PC-9 (cell line): ENCODE results near the gene ADGRE3.

Experiments
- EZH2 ChIP-seq: fragments of 200-600 bp; sonication (generic); IDR thresholded peaks from 2 replicates; pipeline ENCODE4 v1.8.0; 2017; ENCODE audit warnings: antibody characterized with exemption, low read depth
- TF ChIP-seq, protein P1 (sequence below): fragments of 200-600 bp; sonication (generic); conservative IDR thresholded peaks from 2 replicates; pipeline ENCODE4 v1.6.1; 2017; ENCODE audit warnings: mixed run types, antibody characterized with exemption, mild to moderate bottlenecking, moderate library complexity

GRCh38 chr19:14595558-14595957, 79.1 kb downstream of the ADGRE3 start:
- TF ChIP-seq, protein P1, sequence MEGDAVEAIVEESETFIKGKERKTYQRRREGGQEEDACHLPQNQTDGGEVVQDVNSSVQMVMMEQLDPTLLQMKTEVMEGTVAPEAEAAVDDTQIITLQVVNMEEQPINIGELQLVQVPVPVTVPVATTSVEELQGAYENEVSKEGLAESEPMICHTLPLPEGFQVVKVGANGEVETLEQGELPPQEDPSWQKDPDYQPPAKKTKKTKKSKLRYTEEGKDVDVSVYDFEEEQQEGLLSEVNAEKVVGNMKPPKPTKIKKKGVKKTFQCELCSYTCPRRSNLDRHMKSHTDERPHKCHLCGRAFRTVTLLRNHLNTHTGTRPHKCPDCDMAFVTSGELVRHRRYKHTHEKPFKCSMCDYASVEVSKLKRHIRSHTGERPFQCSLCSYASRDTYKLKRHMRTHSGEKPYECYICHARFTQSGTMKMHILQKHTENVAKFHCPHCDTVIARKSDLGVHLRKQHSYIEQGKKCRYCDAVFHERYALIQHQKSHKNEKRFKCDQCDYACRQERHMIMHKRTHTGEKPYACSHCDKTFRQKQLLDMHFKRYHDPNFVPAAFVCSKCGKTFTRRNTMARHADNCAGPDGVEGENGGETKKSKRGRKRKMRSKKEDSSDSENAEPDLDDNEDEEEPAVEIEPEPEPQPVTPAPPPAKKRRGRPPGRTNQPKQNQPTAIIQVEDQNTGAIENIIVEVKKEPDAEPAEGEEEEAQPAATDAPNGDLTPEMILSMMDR, result no peak
- no peak for TF ChIP-seq EZH2
